HG03060 (cell line): ENCODE results near the gene NVL.
"Not testable (repeated sequence)": the region's sequence is repeated elsewhere in the genome, so short reads cannot be mapped to it uniquely, and the experiment has no call there.

Experiments used
- ATAC-seq: cut with Tn5 transposase; IDR thresholded peaks from one replicate; pipeline ENCODE4 v1.9.1; 2021; ENCODE audit warnings: low read depth, moderate number of reproducible peaks; ENCODE audit not compliant: unreplicated experiment

The NVL gene

DNA sequence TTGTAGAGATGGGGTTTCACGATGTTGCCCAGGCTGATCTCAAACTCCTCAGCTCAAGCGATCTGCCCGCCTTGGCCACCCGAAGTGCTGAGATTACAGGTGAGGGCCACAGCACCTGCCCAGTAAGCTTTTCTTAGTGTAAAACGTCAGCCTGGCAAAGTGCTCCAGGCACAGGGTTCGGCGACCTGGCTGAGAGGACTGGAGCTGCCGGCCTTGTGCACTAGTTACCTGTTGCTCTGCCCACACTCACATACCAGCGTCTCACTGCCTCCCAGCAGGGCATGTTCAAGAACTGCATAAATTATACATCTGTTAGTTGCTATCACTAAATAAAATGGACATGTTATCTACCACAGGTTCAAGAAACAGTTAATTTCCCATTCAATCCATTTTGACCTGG lies 91.8 kb downstream of the NVL start:
- no peak for ATAC-seq

DNA sequence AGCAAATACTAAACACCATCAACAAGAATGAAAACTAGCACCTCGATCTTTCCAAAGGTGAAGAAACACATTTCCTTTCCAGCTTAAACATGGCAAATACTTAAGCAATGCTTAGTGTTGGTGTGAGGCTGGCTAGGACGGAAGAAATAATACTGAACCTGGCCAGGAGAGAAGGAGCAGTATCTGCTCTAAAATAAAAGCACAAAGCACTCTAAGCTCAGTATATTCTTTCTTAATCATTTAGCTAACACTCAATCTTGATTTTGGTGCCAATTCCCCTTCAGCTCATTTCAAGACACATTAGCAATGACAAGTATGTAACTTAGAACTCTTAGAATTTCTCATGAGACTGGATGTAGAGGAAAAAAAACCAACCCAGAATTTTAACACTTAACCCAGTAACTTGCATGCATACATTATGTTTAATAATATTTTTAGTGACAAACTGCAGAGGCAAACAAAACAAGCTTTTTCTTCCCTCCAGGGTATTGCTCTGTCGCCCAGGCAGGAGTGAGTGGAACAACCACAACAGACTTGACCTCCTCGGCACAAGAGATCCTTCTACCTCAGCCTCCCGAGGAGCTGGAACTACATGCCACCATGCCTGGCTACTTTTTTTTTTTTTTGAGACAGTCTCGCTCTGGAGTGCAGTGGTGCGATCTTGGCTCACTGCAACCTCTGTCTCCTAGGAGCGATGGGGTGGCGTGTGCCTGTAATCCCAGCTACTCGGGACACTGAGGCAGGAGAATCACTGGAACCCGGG lies 92.7 kb downstream of the NVL start:
- no peak for ATAC-seq

GRCh38 chr1:224235813-224236493 lies 94.0 kb downstream of the NVL start:
- ATAC-seq = no peak

GRCh38 chr1:224234017-224234416 lies 96.0 kb downstream of the NVL start:
- no peak for ATAC-seq

GRCh38 chr1:224226849-224227502 lies 103.0 kb downstream of the NVL start:
- no peak for ATAC-seq

GRCh38 chr1:224223819-224224714 lies 105.9 kb downstream of the NVL start:
- ATAC-seq = no peak

- ATAC-seq = no peak
Measured at GRCh38 chr1:224219612-224220059, 110.3 kb downstream of the NVL start.

- ATAC-seq = no peak
Measured at GRCh38 chr1:224219011-224219611, 110.9 kb downstream of the NVL start.

DNA sequence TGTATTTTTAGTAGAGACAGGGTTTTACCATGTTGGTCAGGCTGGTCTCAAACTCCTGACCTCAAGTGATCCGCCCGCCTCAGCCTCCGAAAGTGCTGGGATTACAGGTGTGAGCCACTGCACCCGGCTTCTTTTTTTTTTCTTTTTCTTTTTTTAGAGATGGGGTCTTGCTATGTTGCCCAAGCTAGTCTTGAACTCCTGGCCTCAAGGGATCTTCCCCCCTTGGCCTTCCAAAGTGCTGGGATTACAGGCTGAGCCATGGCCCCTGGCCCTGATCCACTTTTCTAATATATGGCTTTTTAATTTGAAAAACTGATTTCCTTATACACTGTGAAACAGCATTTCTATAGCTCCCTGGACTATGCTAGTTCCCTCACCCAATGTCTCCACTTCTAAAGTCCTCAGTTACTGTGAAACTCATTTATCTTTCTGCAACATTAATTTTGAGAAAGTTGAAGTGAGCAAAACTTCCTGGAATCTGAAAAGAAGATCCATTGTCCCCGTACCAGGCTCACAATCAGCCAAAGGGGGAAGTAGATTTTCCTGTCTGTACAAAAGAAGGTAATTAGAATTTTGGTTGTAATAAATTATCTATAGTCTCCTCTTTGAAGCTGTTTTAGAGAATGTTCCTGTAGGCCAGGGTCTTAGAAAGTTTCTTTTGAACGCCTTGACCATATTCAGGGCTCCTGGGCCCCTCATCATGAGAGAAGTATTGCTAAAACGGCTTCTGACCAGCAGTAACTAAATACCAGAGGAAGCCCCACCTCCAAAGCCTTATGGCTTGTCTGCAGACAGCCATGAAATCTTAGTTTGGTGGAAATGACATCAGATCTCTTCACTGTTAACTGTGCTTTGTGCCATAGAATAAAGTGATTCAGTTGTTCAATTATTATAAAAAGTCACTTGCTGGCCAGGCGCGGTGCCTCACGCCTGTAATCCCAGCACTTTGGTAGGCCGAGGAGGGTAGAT lies 112.0 kb downstream of the NVL start:
- ATAC-seq = no peak

DNA sequence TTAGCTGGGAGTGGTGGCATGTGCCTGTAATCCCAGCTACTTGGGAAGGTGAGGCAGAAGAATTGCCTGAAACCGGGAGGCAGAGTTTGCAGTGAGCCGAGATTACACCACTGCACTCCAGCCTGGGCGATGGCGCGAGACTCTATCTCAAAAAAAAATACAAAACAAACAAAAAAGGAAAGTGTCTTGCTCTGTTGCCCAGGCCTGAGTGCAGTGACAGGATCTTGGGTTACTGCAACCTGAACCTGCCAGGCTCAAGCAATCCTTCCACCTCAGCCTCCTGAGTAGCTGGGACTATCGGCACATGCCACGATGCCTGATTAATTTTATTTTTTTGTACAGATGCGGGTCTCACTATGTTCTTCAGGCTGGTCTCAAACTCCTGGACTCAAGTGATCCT lies 113.6 kb downstream of the NVL start:
- no peak for ATAC-seq

DNA sequence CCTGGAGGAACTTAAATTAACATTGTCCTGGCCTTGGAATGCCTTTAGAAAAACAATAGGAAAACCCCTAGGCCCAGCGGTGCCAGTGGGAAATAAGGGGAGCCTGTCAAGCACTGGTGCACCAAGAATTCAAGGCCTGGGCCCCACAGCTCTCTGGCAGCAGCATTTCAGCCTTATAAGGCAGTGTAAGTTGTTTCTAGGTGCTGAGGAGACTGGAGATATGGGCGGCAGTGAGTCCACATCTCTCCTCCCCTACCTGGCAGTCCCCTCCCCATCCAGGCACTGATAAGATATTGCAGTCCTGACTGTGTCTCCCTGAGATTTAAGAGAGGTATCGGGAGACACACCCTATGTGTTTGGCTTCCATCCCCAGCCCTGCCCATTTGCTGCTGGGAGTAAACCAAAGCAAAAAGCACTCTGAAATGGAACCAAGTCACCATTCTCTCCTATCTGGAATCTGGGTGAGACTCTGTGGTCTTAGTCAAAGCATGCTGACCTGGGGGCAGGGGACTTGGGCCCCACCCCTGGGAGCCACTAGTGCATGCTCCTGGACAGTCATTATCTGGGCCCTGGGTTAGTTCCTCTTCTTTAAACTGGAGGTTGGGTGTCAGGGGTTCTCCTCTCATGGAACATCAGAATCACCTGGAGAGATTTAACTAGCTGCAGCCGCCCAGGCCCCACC lies 116.4 kb downstream of the NVL start:
- no peak for ATAC-seq

DNA sequence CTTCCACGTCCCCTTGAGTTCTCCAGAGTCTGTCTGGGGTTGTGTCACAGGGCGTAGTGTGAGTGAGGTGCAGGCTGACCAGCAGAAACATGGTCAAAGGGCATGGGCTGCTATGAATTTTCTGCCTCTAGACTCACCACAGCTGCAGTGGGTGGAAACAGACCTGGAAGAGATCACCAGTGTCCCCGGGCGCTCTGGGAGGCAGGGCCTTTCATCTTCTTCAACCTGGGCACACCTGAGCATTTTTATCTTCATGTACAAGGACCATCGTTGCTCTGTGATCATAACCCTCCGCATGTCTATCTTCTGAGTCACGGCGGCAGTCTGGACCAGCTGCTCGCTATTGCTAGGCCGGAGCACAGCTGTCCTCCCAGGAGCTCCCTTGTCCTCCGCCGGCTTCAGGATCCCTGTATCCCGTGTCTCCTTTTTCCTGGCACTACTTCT lies 117.3 kb downstream of the NVL start:
- ATAC-seq = no peak

- no peak for ATAC-seq
Measured at GRCh38 chr1:224211206-224211962, 118.6 kb downstream of the NVL start.

GRCh38 chr1:224205931-224206538 lies 123.9 kb downstream of the NVL start:
- not testable (repeated sequence) for ATAC-seq

GRCh38 chr1:224205438-224205840 lies 124.5 kb downstream of the NVL start:
- no peak for ATAC-seq

- ATAC-seq = no peak
Measured at GRCh38 chr1:224203243-224204016, 126.5 kb downstream of the NVL start.

DNA sequence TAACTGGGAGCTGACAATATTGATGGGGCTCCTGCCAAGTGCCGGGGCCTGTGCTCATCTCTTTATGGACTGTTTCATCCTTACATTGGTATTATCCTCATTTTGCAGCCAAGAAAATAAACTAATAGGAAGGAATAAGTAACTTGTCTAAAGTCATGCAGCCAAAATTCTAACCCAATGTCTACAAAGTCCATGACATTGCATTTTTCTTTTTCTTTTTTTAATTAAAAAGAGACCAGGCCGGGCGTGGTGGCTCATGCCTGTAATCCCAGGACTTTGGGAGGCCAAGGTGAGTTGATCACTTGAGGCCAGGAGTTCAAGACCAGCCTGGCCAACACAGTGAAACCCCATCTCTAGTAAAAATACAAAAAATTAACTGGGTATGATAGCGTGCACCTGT lies 128.1 kb downstream of the NVL start:
- no peak for ATAC-seq
